Caco-2 (cell line): ENCODE data around the gene LACTB. TPM values are rescaled to one million over a fixed set of nuclear protein-coding genes. Genes with fewer than 3 reads are reported as not detected.

Experiments used
- BruUV-seq: library from RNA; stranded (reverse); fragments of 400-500 nt; replicated peaks from 2 replicates; lab custom pipeline; 2021; lab: Mats Ljungman, UMichigan
- CTCF ChIA-PET: fragments of 300-600 bp; sonication (Branson Sonifier 250); formaldehyde crosslinking; loops from one replicate; lab custom pipeline; 2022; ENCODE audit warnings: antibody characterized with exemption; lab: Charles Lee
- POLR2A ChIA-PET: fragments of 300-600 bp; sonication (Branson Sonifier 250); formaldehyde crosslinking; loops from one replicate; lab custom pipeline; 2022; ENCODE audit warnings: antibody characterized with exemption; lab: Charles Lee
- DNase-seq, 2 experiments: peaks; one replicate each; pipeline versions ENCODE4 v3.0.0 to v3.0.0-alpha.2; 2020 to 2022
- H3K27me3 ChIP-seq: replicated peaks from 2 replicates; pipeline ENCODE4 v1.6.0; 2011; ENCODE audit warnings: low read length; ENCODE audit not compliant: control insufficient read depth, insufficient read depth
- H3K36me3 ChIP-seq: 2 replicates; pipeline ENCODE4 v1.5.1; 2011; ENCODE audit warnings: low read length; ENCODE audit not compliant: control insufficient read depth, insufficient read depth
- H3K4me1 ChIP-seq: fragments of 250-450 bp; sonication (Bioruptor Pico); 2 replicates; pipeline ENCODE4 v1.5.1; 2020; ENCODE audit warnings: mild to moderate bottlenecking
- H3K4me3 ChIP-seq: 2 replicates; pipeline ENCODE4 v1.5.1; 2011; ENCODE audit warnings: low read depth, mild to moderate bottlenecking, control low read depth, low read length
- H3K9me3 ChIP-seq: fragments of 250-450 bp; sonication (Bioruptor Pico); 2 replicates; pipeline ENCODE4 v1.5.1; 2020; ENCODE audit warnings: mild to moderate bottlenecking, moderate library complexity
- H3K27ac Mint-ChIP-seq: one replicate; pipeline ENCODE4 v1.8.0; 2022; ENCODE audit warnings: mixed read lengths; ENCODE audit not compliant: unreplicated experiment
- H3K27me3 Mint-ChIP-seq: one replicate; pipeline ENCODE4 v1.8.0; 2022; ENCODE audit warnings: mixed read lengths; ENCODE audit not compliant: insufficient read depth, unreplicated experiment
- H3K36me3 Mint-ChIP-seq: one replicate; pipeline ENCODE4 v1.8.0; 2022; ENCODE audit warnings: mild to moderate bottlenecking, mixed read lengths; ENCODE audit not compliant: insufficient read depth, unreplicated experiment
- H3K4me1 Mint-ChIP-seq: one replicate; pipeline ENCODE4 v1.8.0; 2022; ENCODE audit warnings: low read depth, mixed read lengths; ENCODE audit not compliant: unreplicated experiment
- H3K4me3 Mint-ChIP-seq: one replicate; pipeline ENCODE4 v1.8.0; 2022; ENCODE audit warnings: mild to moderate bottlenecking, moderate library complexity, mixed read lengths; ENCODE audit not compliant: unreplicated experiment
- H3K9me3 Mint-ChIP-seq: one replicate; pipeline ENCODE4 v1.8.0; 2022; ENCODE audit warnings: mixed read lengths; ENCODE audit not compliant: unreplicated experiment
- CTCF ChIP-seq, 2 experiments: fragments of 200-600 bp in 1 of 2; IDR thresholded peaks; 1 replicate in 1 of 2; 2 replicates in 1 of 2; pipeline versions ENCODE4 v1.5.1 to v1.8.0; 2011 to 2022; ENCODE audit warnings: antibody characterized with exemption in 1 of 2, control low read depth in 1 of 2, inconsistent platforms in 1 of 2, low read depth in 1 of 2, low read length in 1 of 2, mild to moderate bottlenecking in 1 of 2, moderate library complexity in 1 of 2; ENCODE audit not compliant: insufficient read depth in 1 of 2, severe bottlenecking in 1 of 2, unreplicated experiment in 1 of 2
- intact Hi-C: fragments of 100-400 bp; cut with micrococcal nuclease; formaldehyde crosslinking; loops from one replicate; pipeline ENCODE4 v1.10.0; 2022; ENCODE audit not compliant: unreplicated experiment
- total RNA-seq: library from RNA; stranded (reverse); gene quantifications from 2 replicates; pipeline ENCODE4 v1.2.3, GENCODE V29; 2022

The LACTB gene
- total RNA-seq, 1 experiment from 2014 or later: 8.4 TPM

GRCh38 chr15:63156086-63156710 lies 34.5 kb downstream of the LACTB start:
- intact Hi-C loops: loop anchor here (5.0 kb wide), 1 partner anchor 34 kb away; the partner anchor contains the start of gene LACTB
- Histone ChIP-seq H3K4me1 (0 out of 2 replicates have a peak, but pooled peaks cover 8% of the 10 kb centered on the region), H3K36me3 (peaks cover 1% of the 10 kb centered on the region; the same call in 1 of the 2 replicates), H3K27me3 (no peaks in the 10 kb centered on the region), H3K9me3 (no peaks in the 10 kb centered on the region), H3K4me3 (peak overlapping the region; percentile 92)
- Mint-ChIP-seq H3K9me3 (no peaks in the 10 kb centered on the region), H3K4me1 (no peaks in the 10 kb centered on the region), H3K27me3 (no peaks in the 10 kb centered on the region), H3K36me3 (peaks cover 10% of the 10 kb centered on the region), H3K27ac (peak overlapping the region; percentile 98), H3K4me3 (peak overlapping the region; percentile 99)
- BruUV-seq: no TSS peak
- no peak for TF ChIP-seq CTCF (IDR thresholded peaks at IDR 0.05; ENCODE audit: insufficient read depth in 1 of 2, low read depth in 1 of 2, low read length in 1 of 2, severe bottlenecking in 1 of 2, unreplicated experiment in 1 of 2)
- CTCF ChIA-PET: interaction anchor here (1.2 kb wide), 1 partner anchor 10 kb away, joined by 3 read pairs; no protein-coding TSS in a partner anchor
- POLR2A ChIA-PET: interaction anchor here (1.4 kb wide), 1 partner anchor 121 kb away, joined by 4 read pairs; the partner anchor contains the start of gene APH1B
- no peak for DNase-seq

- intact Hi-C loops: loop anchor here (5.0 kb wide), 1 partner anchor 34 kb away; the partner anchor contains the start of gene LACTB
- POLR2A ChIA-PET: interaction anchor here (1.4 kb wide), 1 partner anchor 121 kb away, joined by 4 read pairs; the partner anchor contains the start of gene APH1B
- no peaks in the 10 kb centered on the region for H3K9me3 Mint-ChIP-seq
- H3K4me3 Mint-ChIP-seq: peak overlapping the region; percentile 99
- no peaks in the 10 kb centered on the region for H3K9me3 ChIP-seq
- peaks cover 10% of the 10 kb centered on the region for H3K36me3 Mint-ChIP-seq
- H3K27me3 Mint-ChIP-seq: no peaks in the 10 kb centered on the region
- H3K36me3 ChIP-seq: peaks cover 1% of the 10 kb centered on the region; the same call in 1 of the 2 replicates
- H3K27ac Mint-ChIP-seq: peak overlapping the region; percentile 98
- H3K4me1 ChIP-seq: 0 out of 2 replicates have a peak, but pooled peaks cover 8% of the 10 kb centered on the region
- H3K4me3 ChIP-seq: peak overlapping the region; percentile 92
- TF ChIP-seq CTCF (IDR thresholded peaks at IDR 0.05; ENCODE audit: insufficient read depth in 1 of 2, low read depth in 1 of 2, low read length in 1 of 2, severe bottlenecking in 1 of 2, unreplicated experiment in 1 of 2): no peak
- CTCF ChIA-PET: no interaction called here
- TSS peak; percentile 74 for BruUV-seq
- H3K27me3 ChIP-seq: no peaks in the 10 kb centered on the region
- H3K4me1 Mint-ChIP-seq: no peaks in the 10 kb centered on the region
- no peak for DNase-seq
Measured at GRCh38 chr15:63156755-63157117, 35.1 kb downstream of the LACTB start.

GRCh38 chr15:63157118-63157843 lies 35.6 kb downstream of the LACTB start, which contains the start of gene RPS27L:
RPS27L (minus strand) TSS chr15:63157477; CDS start chr15:63157405, 72 bp downstream.
- Histone ChIP-seq H3K4me3 (peak within 1 kb of the TSS; percentile 92), H3K36me3 (peaks cover 1% of the 10 kb centered on the region; the same call in 1 of the 2 replicates), H3K9me3 (no peaks in the 10 kb centered on the region), H3K27me3 (no peaks in the 10 kb centered on the region), H3K4me1 (0 out of 2 replicates have a peak, but pooled peaks cover 8% of the 10 kb centered on the region)
- TF ChIP-seq CTCF (IDR thresholded peaks at IDR 0.05; ENCODE audit: insufficient read depth in 1 of 2, low read depth in 1 of 2, low read length in 1 of 2, severe bottlenecking in 1 of 2, unreplicated experiment in 1 of 2): no peak
- Mint-ChIP-seq H3K9me3 (no peaks in the 10 kb centered on the region), H3K27ac (peak within 1 kb of the TSS; percentile 98), H3K36me3 (peaks cover 10% of the 10 kb centered on the region), H3K27me3 (no peaks in the 10 kb centered on the region), H3K4me1 (no peaks in the 10 kb centered on the region), H3K4me3 (peak within 1 kb of the TSS; percentile 99)
- ChIA-PET POLR2A (interaction anchor here (1.4 kb wide), 1 partner anchor 120 kb away, joined by 4 read pairs; the partner anchor contains the start of gene APH1B), CTCF (interaction anchor here (0.8 kb wide), 1 partner anchor 245 kb away, joined by 3 read pairs; no protein-coding TSS in a partner anchor)
- intact Hi-C loops: loop anchor here (5.0 kb wide), 1 partner anchor 35 kb away; the partner anchor contains the start of gene LACTB
- peak; percentile 91 to 93 for DNase-seq
- no TSS peak for BruUV-seq
